Activated T-cell treated with anti-CD3 and anti-CD28 coated beads for 4 hours (primary cell): Measurements from ENCODE around the gene ZMYM2.
"Not testable (repeated sequence)": the region's sequence is repeated elsewhere in the genome, so short reads cannot be mapped to it uniquely, and the experiment has no call there.

Experiments
- DNase-seq: peaks from one replicate; pipeline ENCODE4 v3.0.0-alpha.2; 2020

ZMYM2 gene

DNA sequence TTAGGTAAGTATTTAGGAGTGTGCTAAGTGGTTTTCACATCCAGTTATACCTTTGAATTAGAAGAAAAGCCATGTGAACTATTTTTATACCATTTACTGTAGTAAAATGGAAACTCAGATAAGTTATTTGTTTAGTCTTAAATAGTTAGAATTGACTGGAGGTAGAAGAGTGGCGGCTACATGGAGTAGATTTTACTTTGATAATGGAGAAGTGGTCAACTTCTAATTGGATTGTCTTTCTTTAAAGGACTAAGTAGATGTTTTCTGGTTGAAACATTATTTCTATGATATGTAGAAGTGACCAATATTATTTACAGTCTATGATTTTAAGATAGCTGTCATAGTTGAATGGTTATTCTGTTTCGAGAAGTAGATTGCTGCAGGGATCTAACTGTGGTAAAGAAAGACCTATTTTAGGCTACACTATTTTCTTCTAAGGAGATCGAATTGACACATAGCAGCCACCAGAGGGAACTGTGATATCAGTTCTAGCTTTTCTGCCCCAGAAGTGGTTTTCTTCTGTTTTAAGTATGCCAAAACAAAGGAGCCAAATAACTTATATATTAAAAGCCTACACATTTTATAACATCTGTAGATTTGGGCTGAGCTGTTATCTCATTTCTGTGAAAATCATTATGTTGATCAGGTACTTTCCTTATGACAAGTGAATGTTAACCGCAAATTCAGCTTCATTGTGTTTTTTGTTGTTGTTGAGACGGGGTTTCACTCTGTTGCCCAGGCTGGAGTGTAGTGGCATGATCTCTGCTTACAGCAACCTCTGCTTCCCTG is 26.1 kb downstream of the ZMYM2 start:
- no peak for DNase-seq

GRCh38 chr13:19985219-19985556 is 26.7 kb downstream of the ZMYM2 start:
- DNase-seq, result no peak

GRCh38 chr13:19991531-19991930 is 33.0 kb downstream of the ZMYM2 start:
- DNase-seq, result no peak

DNA sequence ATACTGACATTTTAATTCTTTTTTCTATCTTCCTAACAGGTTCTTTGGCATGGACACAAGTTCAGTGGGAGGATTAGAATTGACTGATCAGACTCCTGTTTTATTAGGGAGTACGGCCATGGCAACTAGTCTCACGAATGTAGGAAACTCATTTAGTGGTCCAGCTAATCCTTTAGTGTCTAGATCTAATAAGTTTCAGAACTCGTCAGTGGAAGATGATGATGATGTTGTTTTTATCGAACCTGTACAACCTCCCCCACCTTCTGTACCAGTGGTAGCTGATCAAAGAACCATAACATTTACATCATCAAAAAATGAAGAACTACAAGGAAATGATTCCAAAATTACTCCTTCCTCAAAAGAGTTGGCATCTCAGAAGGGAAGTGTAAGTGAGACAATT is 34.5 kb downstream of the ZMYM2 start:
- no peak for DNase-seq

GRCh38 chr13:19998960-19999359 is 40.4 kb downstream of the ZMYM2 start:
- no peak for DNase-seq

GRCh38 chr13:20000062-20000552 is 41.6 kb downstream of the ZMYM2 start:
- no peak for DNase-seq

DNA sequence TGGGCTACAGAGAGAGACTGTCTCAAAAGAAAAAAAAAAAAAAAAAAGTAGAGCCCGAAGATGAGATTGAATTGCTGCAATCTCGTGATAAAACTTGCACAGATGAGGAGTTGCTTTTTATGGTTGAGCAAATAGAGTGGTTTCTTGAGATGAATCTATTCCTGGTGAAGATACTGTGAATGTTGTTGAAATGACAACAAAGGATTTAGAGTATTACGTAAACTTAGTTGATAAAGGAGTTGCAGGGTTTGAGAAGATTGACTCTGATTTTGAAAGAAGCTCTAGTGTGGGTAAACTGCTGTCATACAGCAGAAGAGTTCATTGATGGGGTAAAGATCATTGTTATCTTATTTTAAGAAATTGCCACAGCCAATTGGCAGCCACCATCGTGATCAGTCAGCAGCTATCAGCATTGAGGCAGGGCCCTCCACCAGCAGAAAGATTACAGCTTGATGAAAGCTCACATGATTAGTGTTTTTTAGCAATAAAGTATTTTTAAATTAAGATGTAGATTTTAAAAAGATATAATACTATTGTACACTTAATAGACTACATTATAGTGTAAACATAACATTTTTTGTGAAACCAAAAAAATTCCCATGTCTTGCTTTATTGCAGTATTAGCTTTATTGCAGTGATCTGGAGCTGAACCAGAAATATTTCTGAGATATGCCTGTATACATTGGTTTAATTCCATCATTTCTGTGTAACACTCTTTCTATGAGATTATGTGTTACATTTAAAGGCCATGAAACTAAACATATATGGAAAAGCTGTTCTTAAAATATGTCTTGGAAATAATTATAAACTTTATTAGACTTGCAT is 43.1 kb downstream of the ZMYM2 start:
- DNase-seq, result no peak

- no peak for DNase-seq
Observed at GRCh38 chr13:20002787-20003186, 44.3 kb downstream of the ZMYM2 start.

DNA sequence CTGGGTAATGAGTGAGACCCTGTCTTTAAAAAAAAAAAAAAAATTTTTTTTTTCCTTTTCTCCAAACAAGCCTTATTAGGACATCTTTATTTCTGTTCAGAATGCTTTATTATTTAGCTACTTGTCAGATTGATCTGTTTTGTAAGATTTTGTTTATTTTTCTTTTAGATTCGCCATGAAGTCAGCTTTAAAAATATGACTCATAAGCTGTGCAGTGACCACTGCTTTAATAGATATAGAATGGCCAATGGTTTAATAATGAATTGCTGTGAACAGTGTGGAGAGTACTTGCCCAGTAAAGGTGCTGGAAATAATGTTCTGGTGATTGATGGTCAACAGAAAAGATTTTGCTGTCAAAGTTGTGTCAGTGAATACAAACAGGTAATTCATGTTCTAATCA is 47.7 kb downstream of the ZMYM2 start:
- no peak for DNase-seq

- DNase-seq, result no peak
Observed at GRCh38 chr13:20015763-20016162, 57.2 kb downstream of the ZMYM2 start.

- no peak for DNase-seq
Observed at GRCh38 chr13:20016649-20017364, 58.3 kb downstream of the ZMYM2 start.

- DNase-seq, result no peak
Observed at GRCh38 chr13:20017365-20017711, 58.8 kb downstream of the ZMYM2 start.

DNA sequence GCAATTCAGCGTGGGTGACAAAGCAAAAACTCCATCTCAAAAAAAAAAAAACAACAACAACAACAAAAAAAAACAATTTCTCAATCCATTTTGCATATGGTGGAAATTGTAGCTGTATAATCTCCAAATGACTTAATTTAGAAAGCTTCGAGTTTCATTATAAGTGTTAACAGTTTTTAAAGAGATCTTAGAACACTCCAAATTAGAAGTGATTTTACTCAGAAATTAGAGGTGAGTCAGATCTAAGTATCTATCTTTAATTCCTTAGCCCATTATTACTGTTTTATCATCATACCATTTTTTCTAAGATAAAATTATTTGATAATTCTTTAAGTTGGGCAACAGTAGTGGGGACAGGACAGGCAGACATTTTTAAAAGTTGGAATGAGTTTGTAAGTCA is 60.5 kb downstream of the ZMYM2 start:
- no peak for DNase-seq

GRCh38 chr13:20024702-20025101 is 66.2 kb downstream of the ZMYM2 start:
- DNase-seq, result no peak

- no peak for DNase-seq
Observed at GRCh38 chr13:20028953-20029352, 70.4 kb downstream of the ZMYM2 start.

DNA sequence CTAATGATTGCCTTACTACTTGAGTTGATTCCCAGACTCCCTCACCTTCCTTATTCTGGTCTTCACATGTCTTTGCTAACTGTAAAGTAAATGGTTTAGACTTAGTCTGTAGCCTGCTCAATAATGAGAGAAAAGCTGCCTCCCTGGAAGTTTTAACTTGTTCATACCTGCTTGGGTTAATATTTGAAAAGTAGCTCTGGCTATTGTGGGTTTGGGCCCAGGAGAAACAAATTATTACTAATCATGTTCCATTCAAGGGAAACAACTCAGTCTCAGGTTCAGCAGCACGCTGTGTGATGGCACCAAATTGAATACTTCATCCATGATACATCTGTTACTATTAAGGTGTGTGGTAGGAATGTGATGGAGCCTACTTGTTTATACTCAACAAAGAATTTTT is 75.0 kb downstream of the ZMYM2 start:
- DNase-seq, result no peak

GRCh38 chr13:20035130-20035529 is 76.6 kb downstream of the ZMYM2 start:
- no peak for DNase-seq

DNA sequence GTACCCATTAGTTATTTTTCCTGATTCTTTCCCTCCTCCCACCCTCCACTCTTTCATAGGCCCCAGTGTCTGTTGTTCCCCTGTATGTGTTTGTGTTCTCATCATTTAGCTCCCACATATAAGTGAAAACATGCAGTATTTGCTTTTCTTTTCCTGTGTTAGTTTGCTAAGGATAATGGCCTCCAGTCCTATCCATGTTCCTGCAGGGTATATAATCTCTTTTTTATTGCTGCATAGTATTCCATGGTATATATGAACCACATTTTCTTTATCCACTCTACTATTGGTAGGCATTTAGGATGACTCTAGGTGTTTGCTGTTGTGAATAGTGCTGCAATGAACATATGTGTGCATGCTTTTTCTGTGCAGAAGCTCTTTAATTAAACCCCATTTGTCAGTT is 79.4 kb downstream of the ZMYM2 start:
- no peak for DNase-seq

GRCh38 chr13:20042603-20043002 is 84.1 kb downstream of the ZMYM2 start:
- not testable (repeated sequence) for DNase-seq

- no peak for DNase-seq
Observed at GRCh38 chr13:20043207-20043925, 84.8 kb downstream of the ZMYM2 start.

- DNase-seq, result no peak
Observed at GRCh38 chr13:20044086-20044485, 85.6 kb downstream of the ZMYM2 start.

GRCh38 chr13:20045950-20046548 is 87.5 kb downstream of the ZMYM2 start:
- DNase-seq, result no peak
